GM18873 (cell line): ENCODE data around the gene TBC1D14.
"Not testable (repeated sequence)": the region's sequence is repeated elsewhere in the genome, so short reads cannot be mapped to it uniquely, and the experiment has no call there.

Experiments used
- ATAC-seq: cut with Tn5 transposase; IDR thresholded peaks from one replicate; pipeline ENCODE4 v1.9.1; 2021; ENCODE audit warnings: mild to moderate bottlenecking, moderate library complexity, moderate number of reproducible peaks; ENCODE audit not compliant: unreplicated experiment, low FRiP score

Gene TBC1D14

DNA sequence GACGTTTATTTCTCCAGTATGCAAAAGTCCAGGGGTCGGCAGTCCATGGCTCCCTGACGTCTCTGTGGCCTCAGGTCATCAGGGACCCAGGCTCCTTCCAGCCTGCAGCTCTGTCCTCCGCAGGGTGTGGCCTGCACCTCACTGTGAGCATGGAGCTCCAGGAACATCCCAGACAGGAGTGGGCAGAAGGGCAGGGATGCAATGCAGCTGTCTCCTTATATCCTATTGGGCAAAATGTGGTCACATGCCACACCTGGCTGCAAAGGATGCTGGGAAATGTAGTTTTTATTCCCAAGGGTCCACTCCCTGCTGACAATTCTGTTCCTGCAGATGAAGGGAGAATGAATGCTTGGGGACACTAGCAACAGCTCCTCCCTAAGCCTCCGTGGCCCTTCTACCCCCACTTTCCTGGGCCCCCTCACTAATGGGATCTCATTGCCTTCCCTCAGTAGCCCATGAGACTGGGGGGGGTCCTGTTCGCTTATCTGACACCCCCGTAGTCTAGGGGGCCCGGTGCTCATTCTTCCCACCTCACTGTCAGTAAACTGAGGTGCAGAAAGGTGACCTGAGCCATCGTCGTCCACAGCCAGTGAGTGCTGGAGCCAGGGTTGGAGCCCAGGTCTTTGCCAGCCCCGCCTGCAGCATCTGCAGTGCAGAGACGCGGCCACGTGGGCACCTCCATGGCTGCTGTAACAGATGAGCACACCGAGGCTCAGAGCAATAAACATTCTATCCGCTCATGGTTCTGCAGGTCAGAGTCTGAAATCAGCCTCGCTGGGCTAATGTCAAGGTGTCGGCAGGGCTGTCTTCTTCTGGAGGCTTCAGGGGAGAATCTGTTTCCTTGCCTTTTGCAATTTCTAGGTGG is 164.1 kb downstream of the TBC1D14 start:
- no peak for ATAC-seq

DNA sequence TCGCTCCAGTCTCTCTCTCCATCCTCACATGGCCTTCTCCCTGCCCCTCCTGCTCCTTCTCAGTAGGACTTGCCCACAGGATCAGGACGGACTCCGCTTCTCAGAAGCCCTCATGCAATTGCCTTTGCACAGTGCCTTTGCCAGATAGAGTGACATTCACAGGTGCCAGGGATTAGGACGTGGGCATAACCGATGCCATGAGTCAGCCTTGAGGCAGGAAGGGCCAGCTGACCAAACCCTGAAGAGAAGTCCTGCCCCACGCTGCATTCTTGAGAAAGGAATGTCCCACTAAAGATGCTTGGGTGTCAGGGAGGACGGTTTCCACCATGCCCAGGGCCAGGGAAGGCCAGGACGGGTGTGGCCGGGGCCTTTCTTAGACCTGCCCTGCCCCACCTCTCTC is 164.8 kb downstream of the TBC1D14 start:
- ATAC-seq = no peak

DNA sequence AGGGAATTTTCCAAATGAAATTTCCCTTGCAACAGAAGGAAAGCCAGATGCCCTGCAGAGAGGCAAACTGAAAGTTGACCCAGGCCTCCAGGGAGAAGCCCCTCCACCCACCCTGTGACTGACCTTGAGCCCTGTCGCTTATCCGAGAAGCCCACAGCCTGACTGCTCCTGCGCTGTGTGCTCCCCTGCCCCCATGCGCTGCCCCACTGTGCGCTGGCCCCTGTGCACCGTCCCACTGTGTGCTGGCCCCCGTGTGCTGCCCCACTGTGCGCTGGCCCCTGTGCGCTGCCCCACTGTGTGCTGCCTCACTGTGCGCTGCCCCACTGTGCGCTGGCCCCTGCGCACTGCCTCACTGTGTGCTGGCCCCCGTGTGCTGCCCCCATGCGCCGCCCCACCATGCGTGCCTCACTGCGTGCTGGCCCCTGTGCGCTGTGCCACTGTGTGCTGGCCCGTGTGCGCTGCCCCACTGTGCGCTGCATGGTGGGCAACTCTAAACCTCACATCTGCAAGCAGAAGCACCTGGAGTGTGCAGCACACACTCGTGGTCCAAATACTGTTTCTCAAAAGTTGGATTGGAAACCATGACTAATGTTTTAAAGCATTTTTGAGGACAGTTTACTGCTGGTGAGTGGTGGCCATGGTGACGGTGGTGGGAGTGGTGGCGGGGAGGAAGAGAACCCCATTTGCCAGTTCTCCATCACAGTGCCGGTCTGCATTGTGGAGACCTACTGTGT is 166.5 kb downstream of the TBC1D14 start:
- ATAC-seq = no peak

DNA sequence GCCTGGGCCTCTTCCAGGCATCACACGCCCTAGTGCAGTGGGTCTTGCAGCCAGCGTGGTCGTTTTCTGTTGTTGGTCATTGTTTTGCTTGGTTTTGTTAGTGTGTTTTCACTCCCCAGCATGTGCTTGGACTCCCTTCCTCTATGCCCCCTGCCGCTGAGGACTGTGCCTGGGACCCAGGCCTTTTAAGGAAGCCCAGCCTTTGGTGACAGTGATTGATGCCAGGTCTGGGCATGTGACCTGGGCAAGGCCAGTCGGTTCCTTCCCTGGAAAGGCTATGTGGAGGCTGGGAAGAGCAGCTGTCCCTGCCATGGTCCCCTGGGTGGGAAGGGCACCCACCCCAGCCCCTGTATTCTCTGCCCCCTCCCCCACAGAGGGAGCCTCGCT is 167.1 kb downstream of the TBC1D14 start:
- no peak for ATAC-seq

DNA sequence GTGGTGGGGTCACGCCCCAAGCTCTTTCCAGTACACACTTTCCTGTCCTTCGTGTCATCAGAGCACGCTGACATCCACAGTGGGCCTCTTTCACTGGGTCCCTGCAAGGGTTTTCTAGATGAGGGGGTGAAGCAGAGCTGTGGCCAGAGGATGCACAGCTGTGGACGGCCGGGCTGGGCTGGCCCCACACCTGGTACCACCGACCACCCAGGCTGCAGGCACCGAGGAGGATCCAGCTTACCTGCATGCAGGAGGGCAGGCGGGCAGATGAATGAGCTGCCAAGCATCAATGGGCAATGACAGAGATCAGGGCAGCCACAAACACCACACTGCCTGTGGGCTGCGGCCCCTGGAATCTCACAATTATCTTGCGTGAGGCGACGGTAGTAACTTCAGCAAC is 167.7 kb downstream of the TBC1D14 start:
- no peak for ATAC-seq

DNA sequence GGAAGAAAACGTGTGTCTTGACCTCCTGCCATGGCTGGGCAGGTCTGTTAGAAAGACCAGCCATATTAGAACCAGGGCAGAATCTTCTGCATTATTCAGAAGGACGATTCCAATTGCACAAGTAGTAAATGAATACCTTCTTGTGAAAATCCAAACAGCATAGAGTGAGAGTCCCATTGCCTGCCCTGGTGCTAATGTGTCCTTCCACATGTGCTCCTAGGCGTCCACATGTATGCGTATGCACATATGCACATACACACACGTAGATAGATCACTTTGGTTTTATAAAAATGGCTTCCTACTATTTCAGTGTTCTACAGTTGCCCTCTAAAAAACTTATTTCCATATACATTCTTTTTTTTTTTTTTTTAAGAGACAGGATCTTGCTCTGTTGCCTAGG is 168.4 kb downstream of the TBC1D14 start:
- no peak for ATAC-seq

DNA sequence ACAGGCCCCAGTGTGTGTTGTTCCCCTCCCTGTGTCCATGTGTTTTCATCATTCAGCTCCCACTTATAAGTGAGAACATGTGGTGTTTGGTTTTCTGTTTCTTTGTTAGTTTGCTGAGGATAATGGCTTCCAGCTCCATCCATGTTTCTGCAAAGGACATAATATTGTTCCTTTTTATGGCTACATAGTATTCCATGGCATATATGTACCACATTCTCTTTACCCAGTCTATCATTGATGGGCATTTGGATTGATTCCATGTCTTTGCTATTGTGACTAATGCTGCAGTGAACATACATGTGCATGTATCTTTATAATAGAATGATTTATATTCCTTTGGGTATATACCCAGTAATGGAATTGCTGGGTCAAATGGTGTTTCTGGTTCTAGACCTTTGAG is 169.9 kb downstream of the TBC1D14 start:
- not testable (repeated sequence) for ATAC-seq

DNA sequence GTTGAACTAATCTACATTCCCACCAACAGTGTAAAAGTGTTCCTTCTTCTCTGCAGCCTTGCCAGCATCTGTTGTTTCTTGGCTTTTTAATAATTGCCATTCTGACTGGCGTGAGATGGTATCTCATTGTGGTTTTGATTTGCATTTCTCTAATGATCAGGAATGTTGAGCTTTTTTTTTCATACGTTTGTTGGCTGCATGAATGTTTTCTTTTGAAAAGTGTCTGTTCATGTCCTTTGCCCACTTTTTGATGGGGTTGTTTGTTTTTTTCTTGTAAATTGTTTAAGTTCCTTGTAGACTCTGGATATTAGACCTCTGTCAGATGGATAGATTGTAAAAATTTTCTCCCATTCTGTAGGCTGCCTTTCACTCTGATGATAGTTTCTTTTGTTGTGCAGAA is 170.3 kb downstream of the TBC1D14 start:
- not testable (repeated sequence) for ATAC-seq
